WTC11 (cell line): Measurements from ENCODE around the gene PCDHA12. TPM values are rescaled to one million over a fixed set of nuclear protein-coding genes. Genes with fewer than 3 reads are reported as not detected.
"Not testable (repeated sequence)": the region's sequence is repeated elsewhere in the genome, so short reads cannot be mapped to it uniquely, and the experiment has no call there.

Experiments used
- ATAC-seq: fragments of 200-7000 bp; cut with Tn5 transposase; 2 replicates; pipeline ENCODE4 v1.10.0; 2021; ENCODE audit warnings: mild to moderate bottlenecking, moderate library complexity
- CTCF ChIA-PET: fragments of 300-600 bp; sonication (Branson Sonifier 250); formaldehyde crosslinking; loops from one replicate; lab custom pipeline; 2021; ENCODE audit warnings: antibody characterized with exemption; lab: Charles Lee
- POLR2A ChIA-PET: fragments of 350-600 bp; sonication (Branson Sonifier 250); formaldehyde crosslinking; loops from one replicate; lab custom pipeline; 2021; ENCODE audit warnings: antibody characterized with exemption; lab: Charles Lee
- DNase-seq: peaks from one replicate; pipeline ENCODE4 v3.0.0; 2021; ENCODE audit warnings: low spot score
- H3K27ac Mint-ChIP-seq: 2 replicates; pipeline ENCODE4 v1.8.0; 2021; ENCODE audit warnings: mixed read lengths
- H3K27me3 Mint-ChIP-seq: 2 replicates; pipeline ENCODE4 v1.8.0; 2021; ENCODE audit warnings: low read depth, mild to moderate bottlenecking, moderate library complexity, mixed read lengths
- H3K36me3 Mint-ChIP-seq: 2 replicates; pipeline ENCODE4 v1.8.0; 2021; ENCODE audit warnings: mixed read lengths
- H3K4me1 Mint-ChIP-seq: 2 replicates; pipeline ENCODE4 v1.8.0; 2022; ENCODE audit warnings: mixed read lengths
- H3K4me3 Mint-ChIP-seq: 2 replicates; pipeline ENCODE4 v1.8.0; 2021; ENCODE audit warnings: mild to moderate bottlenecking, moderate library complexity, mixed read lengths
- H3K9me3 Mint-ChIP-seq: 2 replicates; pipeline ENCODE4 v1.8.0; 2021; ENCODE audit warnings: mixed read lengths
- CDX4 ChIP-seq: fragments of 250-450 bp; sonication (Bioruptor Pico); IDR thresholded peaks from 2 replicates; pipeline ENCODE4 v1.9.0; 2021; ENCODE audit warnings: moderate library complexity, mild to moderate bottlenecking, inconsistent platforms, borderline replicate concordance
- CTCF ChIP-seq: fragments of 200-600 bp; IDR thresholded peaks from 2 replicates; pipeline ENCODE4 v1.8.0; 2022; ENCODE audit warnings: antibody characterized with exemption
- E2F4 ChIP-seq: sonication (generic); formaldehyde crosslinking; IDR thresholded peaks from 2 replicates; pipeline ENCODE4 v1.8.1; 2022; ENCODE audit warnings: low read depth, mild to moderate bottlenecking, moderate library complexity, missing genetic modification reagents, borderline replicate concordance
- ESRRA ChIP-seq: sonication (generic); formaldehyde crosslinking; IDR thresholded peaks from 2 replicates; pipeline ENCODE4 v1.8.1; 2022; ENCODE audit warnings: mild to moderate bottlenecking, missing genetic modification reagents, borderline replicate concordance
- FOXP1 ChIP-seq: sonication (generic); formaldehyde crosslinking; IDR thresholded peaks from 2 replicates; pipeline ENCODE4 v1.8.0; 2022; ENCODE audit warnings: missing genetic modification reagents, mild to moderate bottlenecking, moderate library complexity, borderline replicate concordance
- GRHL2 ChIP-seq: fragments of 250-450 bp; sonication (Bioruptor Pico); IDR thresholded peaks from 2 replicates; pipeline ENCODE4 v1.8.0; 2022; ENCODE audit warnings: mild to moderate bottlenecking, moderate library complexity; ENCODE audit not compliant: insufficient replicate concordance, severe bottlenecking
- HMGXB4 ChIP-seq: sonication (generic); formaldehyde crosslinking; IDR thresholded peaks from 2 replicates; pipeline ENCODE4 v1.8.1; 2023; ENCODE audit warnings: mild to moderate bottlenecking, moderate library complexity, missing genetic modification reagents
- JUN ChIP-seq: sonication (generic); formaldehyde crosslinking; IDR thresholded peaks from 2 replicates; pipeline ENCODE4 v1.8.0; 2023; ENCODE audit warnings: mild to moderate bottlenecking, missing genetic modification reagents
- TCF7 ChIP-seq: sonication (generic); formaldehyde crosslinking; IDR thresholded peaks from 2 replicates; pipeline ENCODE4 v1.8.0; 2022; ENCODE audit warnings: mild to moderate bottlenecking, low read depth, missing genetic modification reagents, moderate library complexity
- ZBTB21 ChIP-seq: sonication (generic); formaldehyde crosslinking; IDR thresholded peaks from 2 replicates; pipeline ENCODE4 v1.8.1; 2023; ENCODE audit warnings: mild to moderate bottlenecking, missing genetic modification reagents, borderline replicate concordance
- ZNF121 ChIP-seq: sonication (generic); formaldehyde crosslinking; IDR thresholded peaks from 2 replicates; pipeline ENCODE4 v1.8.0; 2023; ENCODE audit warnings: missing genetic modification reagents
- total RNA-seq: library from RNA; stranded (reverse); gene quantifications from 3 replicates; pipeline ENCODE4 v1.2.3, GENCODE V29; 2021

Gene PCDHA12
- total RNA-seq, 1 experiment from 2014 or later = 9.6 TPM

- peaks cover 4% of the 10 kb centered on the region for H3K9me3 Mint-ChIP-seq
Observed at GRCh38 chr5:140870221-140871201, 4.6 kb upstream of the PCDHA12 start.

GRCh38 chr5:140876541-140877261 is 1.6 kb downstream of the PCDHA12 start:
- H3K36me3 Mint-ChIP-seq, H3K27me3 Mint-ChIP-seq, ATAC-seq, H3K27ac Mint-ChIP-seq, POLR2A ChIA-PET: not testable (repeated sequence)
- peak overlapping the region; percentile 99 for H3K4me3 Mint-ChIP-seq
- CTCF ChIA-PET = interaction anchor here (0.8 to 2.6 kb wide), 5 partner anchors 21 to 164 kb away, joined by 3 to 51 read pairs (median 21); partner anchors contain the start of genes PCDHA10, PCDHA2 and PCDHAC1
- peaks cover 32% of the 10 kb centered on the region for H3K4me1 Mint-ChIP-seq
- TF ChIP-seq E2F4 (CRISPR knock-in tag) = 0 out of 2 replicates have a peak, but pooled peaks have one; percentile 49
- 0 out of 2 replicates have a peak, but pooled peaks have one; percentile 44 for TF ChIP-seq ESRRA
- TF ChIP-seq JUN (CRISPR knock-in tag) = 0 out of 2 replicates have a peak, but pooled peaks have one; percentile 30
- TF ChIP-seq, all 79 proteins: peak for 3; not testable (repeated sequence) for 76
- H3K9me3 Mint-ChIP-seq, DNase-seq: not testable (repeated sequence)

More at GRCh38 chr5:140870221-140871201, 4.6 kb upstream of the PCDHA12 start:
- no peaks in the 10 kb centered on the region for H3K27me3 Mint-ChIP-seq
- peaks cover 28% of the 10 kb centered on the region for H3K36me3 Mint-ChIP-seq
- ChIA-PET CTCF (interaction anchor here (1.0 to 4.7 kb wide), 16 partner anchors 10 to 181 kb away, joined by 3 to 99 read pairs (median 14); partner anchors contain the start of genes HARS1, HARS2, PCDHA1 and PCDHA10), POLR2A (interaction anchor here (0.6 kb wide), 1 partner anchor 219 kb away, joined by 4 read pairs; no protein-coding TSS in a partner anchor)
- ATAC-seq (no peak), DNase-seq (no peak)
- H3K4me1 Mint-ChIP-seq = peaks cover 26% of the 10 kb centered on the region
- TF ChIP-seq FOXP1 (CRISPR knock-in tag) = 0 out of 2 replicates have a peak, but pooled peaks have one; percentile 44
- TF ChIP-seq CDX4 = no peak
- no peak overlapping the region for H3K4me3 Mint-ChIP-seq
- H3K27ac Mint-ChIP-seq = no peak overlapping the region

- no peak overlapping the region for H3K27ac Mint-ChIP-seq
- DNase-seq (no peak), ATAC-seq (no peak)
- POLR2A ChIA-PET = no interaction called here
- H3K36me3 Mint-ChIP-seq = no peaks in the 10 kb centered on the region
- CTCF ChIA-PET = interaction anchor here (2.6 kb wide), 1 partner anchor 164 kb away, joined by 51 read pairs; no protein-coding TSS in a partner anchor
- no peaks in the 10 kb centered on the region for H3K9me3 Mint-ChIP-seq
- H3K27me3 Mint-ChIP-seq = no peaks in the 10 kb centered on the region
- TF ChIP-seq GRHL2 (no peak), HMGXB4 (CRISPR knock-in tag) (no peak)
- H3K4me1 Mint-ChIP-seq = peaks cover 31% of the 10 kb centered on the region
- no peak overlapping the region for H3K4me3 Mint-ChIP-seq
Observed at GRCh38 chr5:140877262-140877581, 2.1 kb downstream of the PCDHA12 start.

GRCh38 chr5:140881889-140882590 is 6.9 kb downstream of the PCDHA12 start, which contains the start of gene PCDHA13:
Gene PCDHA13, plus strand, starts transcription at chr5:140882124. Its CDS starts 145 bp downstream, at chr5:140882269.
- CTCF ChIA-PET = interaction anchor here (0.7 to 7.5 kb wide), 18 partner anchors 10 to 301 kb away, joined by 3 to 77 read pairs (median 4); partner anchors contain the start of genes PCDHA10, PCDHA11, PCDHA4 and PCDHAC1
- Mint-ChIP-seq H3K4me3 (peak within 1 kb of the TSS; percentile 83), H3K27me3 (no peaks in the 10 kb centered on the region), H3K36me3 (no peaks in the 10 kb centered on the region; the same call in 1 of the 2 replicates), H3K27ac (peak within 1 kb of the TSS; percentile 58; the same call in 1 of the 2 replicates), H3K9me3 (no peaks in the 10 kb centered on the region), H3K4me1 (peaks cover 16% of the 10 kb centered on the region; the same call in 1 of the 2 replicates)
- POLR2A ChIA-PET = interaction anchor here (0.8 to 1.3 kb wide), 2 partner anchors 122 to 158 kb away, joined by 3 to 5 read pairs; no protein-coding TSS in a partner anchor
- TF ChIP-seq TCF7 (CRISPR knock-in tag) (no peak), ZBTB21 (no peak), HMGXB4 (CRISPR knock-in tag) (0 out of 2 replicates have a peak, but pooled peaks have one; percentile 27), ZNF121 (no peak), CTCF (peak; percentile 37; the same call in 1 of the 2 replicates)
- DNase-seq (no peak), ATAC-seq (peak; percentile 37)
